PC-3 (cell line): Measurements from ENCODE around the gene CNPY1. TPM values are rescaled to one million over a fixed set of nuclear protein-coding genes. Genes with fewer than 3 reads are reported as not detected.

Experiments
- ATAC-seq: fragments of 200-7000 bp; cut with Tn5 transposase; 2 replicates; pipeline ENCODE4 v1.9.1; 2020; ENCODE audit warnings: mild to moderate bottlenecking, moderate library complexity
- BruUV-seq: library from RNA; stranded (reverse); fragments of 400-500 nt; replicated peaks from 2 replicates; lab custom pipeline; 2021; lab: Mats Ljungman, UMichigan
- CTCF ChIA-PET: fragments of 300-600 bp; sonication (Branson Sonifier 250); formaldehyde crosslinking; loops from one replicate; lab custom pipeline; 2022; ENCODE audit warnings: antibody characterized with exemption; lab: Charles Lee
- POLR2A ChIA-PET: fragments of 300-600 bp; sonication (Branson Sonifier 250); formaldehyde crosslinking; loops from one replicate; lab custom pipeline; 2022; ENCODE audit warnings: antibody characterized with exemption; ENCODE audit not compliant: unreplicated experiment; lab: Charles Lee
- DNase-seq: peaks from one replicate; pipeline ENCODE4 v3.0.0-alpha.2; 2015
- H2AFZ ChIP-seq: fragments of 300-600 bp; sonication (generic); 2 replicates; pipeline ENCODE4 v1.6.0; 2016; ENCODE audit warnings: antibody characterized with exemption, low read length
- H3F3A ChIP-seq: fragments of 300-600 bp; sonication (generic); one replicate; pipeline ENCODE4 v1.6.0; 2017; ENCODE audit warnings: antibody characterized with exemption, low read length, control low read depth, mild to moderate bottlenecking; ENCODE audit not compliant: unreplicated experiment
- H3K27ac ChIP-seq: fragments of 300-600 bp; sonication (generic); 2 replicates; pipeline ENCODE4 v1.5.1; 2016; ENCODE audit warnings: mild to moderate bottlenecking, low read length
- H3K27me3 ChIP-seq: fragments of 300-600 bp; sonication (generic); 2 replicates; pipeline ENCODE4 v1.6.1; 2016; ENCODE audit warnings: low read length, mixed read lengths
- H3K36me3 ChIP-seq: fragments of 300-600 bp; sonication (generic); 2 replicates; pipeline ENCODE4 v1.6.1; 2016; ENCODE audit warnings: low read depth, mixed run types, low read length, mixed read lengths
- H3K4me1 ChIP-seq: fragments of 300-600 bp; sonication (generic); 2 replicates; pipeline ENCODE4 v1.5.1; 2016; ENCODE audit warnings: low read length; ENCODE audit not compliant: insufficient read depth
- H3K4me2 ChIP-seq: fragments of 300-600 bp; sonication (generic); 2 replicates; pipeline ENCODE4 v1.6.0; 2016; ENCODE audit warnings: low read length
- H3K4me3 ChIP-seq: fragments of 300-600 bp; sonication (generic); 2 replicates; pipeline ENCODE4 v1.5.1; 2016; ENCODE audit warnings: mild to moderate bottlenecking, low read length, mixed read lengths
- H3K79me2 ChIP-seq: fragments of 300-600 bp; sonication (generic); 2 replicates; pipeline ENCODE4 v1.6.1; 2017; ENCODE audit warnings: low read length, mixed read lengths
- H3K9ac ChIP-seq: fragments of 300-600 bp; sonication (generic); 2 replicates; pipeline ENCODE4 v1.6.0; 2016; ENCODE audit warnings: mild to moderate bottlenecking, low read length
- H3K9me2 ChIP-seq: fragments of 300-600 bp; sonication (generic); replicated peaks from 2 replicates; pipeline ENCODE4 v1.6.1; 2016; ENCODE audit warnings: mixed run types, low read length, mixed read lengths
- H3K9me3 ChIP-seq: fragments of 300-600 bp; sonication (generic); 2 replicates; pipeline ENCODE4 v1.6.1; 2016; ENCODE audit warnings: low read length, mixed read lengths
- H4K20me1 ChIP-seq: fragments of 300-600 bp; sonication (generic); 2 replicates; pipeline ENCODE4 v1.6.1; 2016; ENCODE audit warnings: low read length, mixed read lengths
- CTCF ChIP-seq: fragments of 300-600 bp; sonication (generic); conservative IDR thresholded peaks from 2 replicates; pipeline ENCODE4 v1.5.1; 2017; ENCODE audit warnings: antibody characterized with exemption, low read depth, mild to moderate bottlenecking, low read length
- EZH2 ChIP-seq: fragments of 300-600 bp; sonication (generic); IDR thresholded peaks from one replicate; pipeline ENCODE4 v1.6.1; 2017; ENCODE audit warnings: antibody characterized with exemption, mild to moderate bottlenecking, low read length; ENCODE audit not compliant: unreplicated experiment
- EZH2phosphoT487 ChIP-seq: fragments of 300-600 bp; sonication (generic); IDR thresholded peaks from 2 replicates; pipeline ENCODE4 v1.6.1; 2018; ENCODE audit warnings: mild to moderate bottlenecking, antibody characterized with exemption, low read length, borderline replicate concordance
- intact Hi-C: fragments of 100-400 bp; cut with micrococcal nuclease; formaldehyde crosslinking; loops from 2 replicates; pipeline ENCODE4 v1.9.0; 2023
- total RNA-seq: library from RNA; depleted of rRNA; stranded (reverse); fragments of >200 nt; gene quantifications from 2 replicates; pipeline ENCODE4 v1.2.3, GENCODE V29; 2014

Gene CNPY1
- total RNA-seq, 1 experiment from 2014 or later, result not detected

GRCh38 chr7:155553871-155554270, 7.5 kb upstream of the CNPY1 start:
- no peaks in the 10 kb centered on the region for H3K9me2 ChIP-seq
- POLR2A ChIA-PET, result no interaction called here

GRCh38 chr7:155551785-155552611, 5.6 kb upstream of the CNPY1 start:
- ATAC-seq, result no peak
- no TSS peak for BruUV-seq

More at GRCh38 chr7:155553871-155554270, 7.5 kb upstream of the CNPY1 start:
- no peak for DNase-seq
- TF ChIP-seq EZH2phosphoT487, result no peak
- TF ChIP-seq CTCF, result no peak
- TF ChIP-seq EZH2, result no peak
- H3K36me3 ChIP-seq, result no peaks in the 10 kb centered on the region
- ATAC-seq, result no peak
- no peaks in the 10 kb centered on the region for H4K20me1 ChIP-seq
- no peak overlapping the region for H3K27ac ChIP-seq
- H3K4me3 ChIP-seq, result no peak overlapping the region
- H3F3A ChIP-seq, result no peaks in the 10 kb centered on the region
- no TSS peak for BruUV-seq
- intact Hi-C loops, result no loop called here
- no peak overlapping the region for H3K9ac ChIP-seq
- H2AFZ ChIP-seq, result no peak overlapping the region
- no peaks in the 10 kb centered on the region for H3K79me2 ChIP-seq
- peaks cover 43% of the 10 kb centered on the region for H3K27me3 ChIP-seq
- H3K4me1 ChIP-seq, result no peaks in the 10 kb centered on the region
- no peaks in the 10 kb centered on the region for H3K9me3 ChIP-seq
- CTCF ChIA-PET, result no interaction called here
- H3K4me2 ChIP-seq, result no peak overlapping the region

More at GRCh38 chr7:155551785-155552611, 5.6 kb upstream of the CNPY1 start:
- Histone ChIP-seq H3K4me1 (no peaks in the 10 kb centered on the region), H3K4me3 (no peak overlapping the region), H3K4me2 (no peak overlapping the region), H3K27me3 (peaks cover 61% of the 10 kb centered on the region), H3K9me3 (no peaks in the 10 kb centered on the region), H4K20me1 (no peaks in the 10 kb centered on the region), H3K9ac (no peak overlapping the region), H2AFZ (no peak overlapping the region), H3K36me3 (no peaks in the 10 kb centered on the region), H3K79me2 (no peaks in the 10 kb centered on the region), H3K9me2 (no peaks in the 10 kb centered on the region), H3F3A (no peaks in the 10 kb centered on the region), H3K27ac (no peak overlapping the region)
- no peak for DNase-seq
- CTCF ChIA-PET, result no interaction called here
- POLR2A ChIA-PET, result no interaction called here
- TF ChIP-seq CTCF (no peak), EZH2phosphoT487 (no peak), EZH2 (no peak)
- intact Hi-C loops, result no loop called here
